Gastrocnemius medialis (tissue), 4 donors: ENCODE data around the gene PRSS53. TPM values are rescaled to one million over a fixed set of nuclear protein-coding genes. Genes with fewer than 3 reads are reported as not detected.
A peak's percentile ranks its signal among the peaks of the same experiment; 100 is the strongest.
"Not testable (repeated sequence)": the region's sequence is repeated elsewhere in the genome, so short reads cannot be mapped to it uniquely, and the experiment has no call there.

Source experiments
- ATAC-seq, 2 donors: fragments of 150-250 bp; one replicate each; pipeline ENCODE4 v1.9.1; 2016
- DNase-seq, 2 donors: peaks; one replicate each; pipeline ENCODE4 v3.0.0-alpha.2; 2019
- H3K27ac ChIP-seq, 4 donors: fragments of 200-600 bp; sonication (generic); 1 replicate in 1 of 4; 2 replicates in 3 of 4; pipeline ENCODE4 v1.5.1; 2016 to 2018; ENCODE audit warnings: mild to moderate bottlenecking in 2 of 4, moderate library complexity in 1 of 4
- H3K27me3 ChIP-seq, 3 donors: fragments of 200-600 bp; sonication (generic) in 2 of 3; 1 replicate in 1 of 3; 2 replicates in 2 of 3; pipeline versions ENCODE4 v1.5.1 to v1.6.0; 2016 to 2019; ENCODE audit warnings: mild to moderate bottlenecking in 1 of 3, moderate library complexity in 1 of 3
- H3K36me3 ChIP-seq, 2 donors: fragments of 200-600 bp; sonication (generic) in 1 of 2; one replicate each; pipeline ENCODE4 v1.5.1; 2017 to 2018
- H3K4me1 ChIP-seq, 2 donors: fragments of 200-600 bp; sonication (generic) in 1 of 2; one replicate each; pipeline ENCODE4 v1.5.1; 2016 to 2017; ENCODE audit warnings: mild to moderate bottlenecking in 2 of 2
- H3K4me3 ChIP-seq, 4 donors: fragments of 200-600 bp; sonication (generic) in 3 of 4; 1 replicate in 1 of 4; 2 replicates in 3 of 4; pipeline ENCODE4 v1.5.1; 2016 to 2019; ENCODE audit warnings: mild to moderate bottlenecking in 2 of 4
- H3K9me3 ChIP-seq, 3 donors: fragments of 200-600 bp; sonication (generic) in 2 of 3; 1 replicate in 1 of 3; 2 replicates in 2 of 3; pipeline ENCODE4 v1.5.1; 2016 to 2019
- CTCF ChIP-seq, 5 experiments: fragments of 450-650 bp in 3 of 5; fragments of 200-600 bp in 2 of 5; sonication (generic) in 2 of 5; IDR thresholded peaks in 4 of 5; conservative IDR thresholded peaks in 1 of 5; 1 replicate in 4 of 5; 2 replicates in 1 of 5; pipeline ENCODE4 v1.5.1; 2016 to 2019; ENCODE audit warnings: antibody characterized with exemption in 5 of 5, mild to moderate bottlenecking in 3 of 5, moderate library complexity in 3 of 5
- POLR2A ChIP-seq, 2 donors: fragments of 450-650 bp; IDR thresholded peaks; one replicate each; pipeline ENCODE4 v1.6.1; 2017; ENCODE audit warnings: antibody characterized with exemption in 2 of 2, mild to moderate bottlenecking in 2 of 2, moderate library complexity in 2 of 2
- in situ Hi-C, 4 donors: fragments of 200-750 bp; cut with MboI; loops; one replicate each; pipeline versions ENCODE4 v1.15.0 to v1.8.0; 2017; ENCODE audit warnings: low sequenced_read_pairs in 4 of 4
- intact Hi-C: fragments of 100-400 bp; cut with DNase I; formaldehyde crosslinking; loops from one replicate; pipeline ENCODE4 v1.15.1; 2023; ENCODE audit warnings: low total_unique reads
- total RNA-seq, 4 donors: library from RNA; depleted of rRNA; stranded (reverse); fragments of >200 nt; gene quantifications; one replicate each; pipeline versions ENCODE4 v1.1.0 to v1.2.3, GENCODE V29; 2016

PRSS53 gene
- total RNA-seq, 4 donors from 2014 or later, result 0.07 to 0.75 (median 0.21) TPM

DNA sequence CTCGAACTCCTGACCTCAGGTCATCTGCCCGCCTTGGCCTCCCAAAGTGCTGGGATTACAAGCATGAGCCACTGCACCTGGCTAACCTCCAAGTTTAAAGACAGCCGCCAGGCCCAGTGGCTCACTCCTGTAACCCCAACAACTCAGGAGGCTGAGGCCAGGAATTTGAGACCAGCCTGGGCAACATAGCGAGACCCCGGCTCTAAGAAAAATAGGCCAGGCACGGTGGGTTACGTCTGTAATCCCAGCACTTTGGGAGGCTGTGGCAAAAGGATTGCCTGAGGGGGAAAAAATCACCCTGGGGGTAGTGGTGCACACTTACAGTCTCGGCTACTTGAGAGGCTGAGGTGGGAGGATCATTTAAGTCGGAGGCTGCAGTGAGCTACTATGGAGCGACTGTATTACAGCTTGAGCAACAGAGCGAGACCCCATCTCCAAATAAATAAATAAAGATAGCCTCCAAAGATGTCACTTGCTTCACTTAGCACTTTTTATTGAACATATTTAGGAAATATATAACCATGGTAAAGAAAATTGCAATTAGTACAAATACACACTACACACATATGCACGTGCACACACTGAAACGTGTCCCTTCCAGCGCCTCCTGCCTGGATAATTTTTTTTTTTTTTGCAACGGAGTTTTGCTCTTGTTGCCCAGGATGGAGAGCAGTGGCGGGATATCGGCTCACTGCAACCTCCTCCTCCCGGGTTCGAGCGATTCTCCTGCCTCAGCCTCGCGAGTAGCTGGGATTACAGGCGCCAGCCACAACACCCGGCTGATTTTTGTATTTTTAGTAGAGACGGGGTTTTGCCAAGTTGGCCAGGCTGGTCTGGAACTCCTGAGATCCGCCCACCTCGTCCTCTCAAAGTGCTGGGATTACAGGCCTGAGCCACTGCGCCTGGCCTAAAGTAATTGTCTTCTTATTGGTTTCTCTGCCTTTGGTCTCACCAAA lies 18.0 kb upstream of the PRSS53 start:
- TF ChIP-seq CTCF (IDR thresholded peaks at IDR 0.05 in 4 of 5, conservative IDR thresholded peaks at IDR 0.05 in 1 of 5) (no peak), POLR2A (IDR thresholded peaks at IDR 0.05) (no peak)
- no peak for ATAC-seq
- H3K4me1 ChIP-seq, result peaks cover 22 to 28% of the 10 kb centered on the region in 2 donors
- peaks cover 0 to 25% of the 10 kb centered on the region in 2 donors for H3K36me3 ChIP-seq
- intact Hi-C loops (loop anchor here (5.0 kb wide), 1 partner anchor 351 kb away; the partner anchor contains the start of gene ARMC5), in situ Hi-C loops (loop anchor here in 1 of 4 donors (10.0 kb wide), 1 partner anchor 338 kb away; the partner anchor contains the start of gene ZNF843)
- H3K27me3 ChIP-seq, result no peaks in the 10 kb centered on the region
- no peak overlapping the region for H3K4me3 ChIP-seq
- H3K9me3 ChIP-seq, result no peaks in the 10 kb centered on the region
- no peak for DNase-seq
- peak overlapping the region; percentile 79 to 100 (median 97) for H3K27ac ChIP-seq

GRCh38 chr16:31105677-31106213 lies 17.0 kb upstream of the PRSS53 start:
- Histone ChIP-seq H3K36me3 (peaks cover 0 to 14% of the 10 kb centered on the region in 2 donors), H3K4me1 (peaks cover 22 to 28% of the 10 kb centered on the region in 2 donors), H3K9me3 (no peaks in the 10 kb centered on the region), H3K27ac (peak overlapping the region; percentile 79 to 100 (median 97)), H3K27me3 (no peaks in the 10 kb centered on the region), H3K4me3 (peak overlapping the region in 3 of 4 donors; percentile 16 to 48 (median 39))
- DNase-seq, result peak; percentile 88 to 96
- in situ Hi-C loops (loop anchor here in 1 of 4 donors (10.0 kb wide), 1 partner anchor 339 kb away; the partner anchor contains the start of gene ZNF843), intact Hi-C loops (loop anchor here (2.0 to 5.0 kb wide), 2 partner anchors 37 to 352 kb away; partner anchors contain the start of gene ARMC5)
- peak; percentile 89 to 90 for ATAC-seq
- TF ChIP-seq CTCF (IDR thresholded peaks at IDR 0.05 in 4 of 5, conservative IDR thresholded peaks at IDR 0.05 in 1 of 5) (peak; percentile 77 to 94 (median 89)), POLR2A (IDR thresholded peaks at IDR 0.05) (no peak)

DNA sequence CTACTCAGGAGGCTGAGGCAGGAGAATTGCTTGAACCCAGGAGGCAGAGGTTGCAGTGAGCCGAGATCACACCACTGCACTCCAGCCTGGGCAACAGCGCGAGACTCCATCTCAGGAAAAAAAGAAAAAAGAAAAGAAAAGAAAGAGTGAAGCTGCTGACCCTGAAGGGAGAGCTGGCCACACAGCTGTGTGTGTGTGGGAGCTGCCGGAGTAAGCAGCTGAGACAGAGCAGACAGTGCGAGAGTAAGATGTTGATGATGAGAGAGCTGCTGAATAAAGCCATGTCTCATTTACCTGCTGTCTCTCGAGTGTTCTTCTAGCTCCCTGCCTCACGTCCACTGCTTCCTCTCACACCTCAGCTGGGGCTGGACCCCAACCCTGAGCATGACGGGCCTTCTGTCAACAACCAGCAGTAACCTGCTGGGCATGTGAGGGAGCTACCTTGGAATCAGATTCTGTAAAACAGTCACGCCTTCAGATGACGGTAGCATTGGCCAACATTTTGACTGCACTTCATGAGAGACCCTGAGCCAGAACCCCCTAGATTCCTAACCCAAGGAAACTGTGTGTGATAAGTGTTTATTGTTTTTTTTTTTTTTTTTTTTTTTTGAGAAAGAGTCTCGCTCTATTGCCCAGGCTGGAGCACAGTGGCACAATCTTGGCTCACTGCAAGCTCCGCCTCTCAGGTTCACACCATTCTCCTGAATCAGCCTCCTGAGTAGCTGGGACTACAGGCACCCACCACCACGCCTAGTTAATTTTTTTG lies 12.3 kb upstream of the PRSS53 start:
- DNase-seq, H3K27me3 ChIP-seq, H3K27ac ChIP-seq, H3K36me3 ChIP-seq, H3K4me1 ChIP-seq, ATAC-seq, H3K9me3 ChIP-seq, intact Hi-C loops, H3K4me3 ChIP-seq: not testable (repeated sequence)
- in situ Hi-C loops, result loop anchor here in 1 of 4 donors (10.0 kb wide), 1 partner anchor 344 kb away; the partner anchor contains the start of gene ZNF843

- ATAC-seq (no peak), DNase-seq (no peak)
- TF ChIP-seq CTCF (IDR thresholded peaks at IDR 0.05 in 4 of 5, conservative IDR thresholded peaks at IDR 0.05 in 1 of 5) (no peak), POLR2A (IDR thresholded peaks at IDR 0.05) (no peak)
- Histone ChIP-seq H3K27me3 (no peaks in the 10 kb centered on the region), H3K4me1 (no peaks in the 10 kb centered on the region), H3K4me3 (no peak overlapping the region), H3K27ac (no peak overlapping the region), H3K36me3 (no peaks in the 10 kb centered on the region), H3K9me3 (no peaks in the 10 kb centered on the region)
- intact Hi-C loops (no loop called here), in situ Hi-C loops (loop anchor here in 3 of 4 donors (10.0 to 25.0 kb wide), 3 partner anchors 55 to 345 kb away; partner anchors contain the start of genes HSD3B7 (in 1 of the 3), PRSS36 (in 1 of the 3) and ZNF843 (in 1 of the 3))
Measured at GRCh38 chr16:31099860-31100638, 11.3 kb upstream of the PRSS53 start.
